ENCODE results near the gene VPS29. TPM values are rescaled to one million over a fixed set of nuclear protein-coding genes. Genes with fewer than 3 reads are reported as not detected.
A peak's percentile ranks its signal among the peaks of the same experiment; 100 is the strongest.

The VPS29 gene
- total and polyA plus RNA-seq, 4 experiments from 2014 or later, result 117 to 237 (median 143) TPM

- no peak overlapping the region for H3K27ac Mint-ChIP-seq
- H3K4me1 Mint-ChIP-seq, result no peaks in the 10 kb centered on the region
- DNase-seq, result no peak
- Histone ChIP-seq H3K27ac (ENCODE audit: low read depth, low read length) (no peak overlapping the region), H3K9me3 (ENCODE audit: control insufficient read depth in 1 of 2, low read length in 2 of 2) (no peaks in the 10 kb centered on the region), H3K4me1 (ENCODE audit: insufficient read depth, low read length) (no peaks in the 10 kb centered on the region), H3K36me3 (ENCODE audit: insufficient read depth, low read length) (no peaks in the 10 kb centered on the region), H3K4me3 (ENCODE audit: low read length in 2 of 2) (no peak overlapping the region), H3K27me3 (ENCODE audit: insufficient read depth, low read length) (no peaks in the 10 kb centered on the region)
- no peaks in the 10 kb centered on the region for H3K9me3 Mint-ChIP-seq
- CTCF ChIA-PET (ENCODE audit: partially characterized antibody), result interaction anchor here (0.8 to 2.3 kb wide), 9 partner anchors 9 to 319 kb away, joined by 3 to 10 read pairs (median 4); partner anchors contain the start of gene FAM216A
- POLR2A ChIA-PET (ENCODE audit: partially characterized antibody), result interaction anchor here (0.8 to 1.1 kb wide), 3 partner anchors 11 to 113 kb away, joined by 3 to 4 read pairs (median 3); no protein-coding TSS in a partner anchor
- no peak overlapping the region for H3K4me3 Mint-ChIP-seq
- no peaks in the 10 kb centered on the region for H3K27me3 Mint-ChIP-seq
- no peaks in the 10 kb centered on the region for H3K36me3 Mint-ChIP-seq
- intact Hi-C loops (cut with micrococcal nuclease), result no loop called here
Measured at GRCh38 chr12:110508071-110508586, 6.2 kb upstream of the VPS29 start.

DNA sequence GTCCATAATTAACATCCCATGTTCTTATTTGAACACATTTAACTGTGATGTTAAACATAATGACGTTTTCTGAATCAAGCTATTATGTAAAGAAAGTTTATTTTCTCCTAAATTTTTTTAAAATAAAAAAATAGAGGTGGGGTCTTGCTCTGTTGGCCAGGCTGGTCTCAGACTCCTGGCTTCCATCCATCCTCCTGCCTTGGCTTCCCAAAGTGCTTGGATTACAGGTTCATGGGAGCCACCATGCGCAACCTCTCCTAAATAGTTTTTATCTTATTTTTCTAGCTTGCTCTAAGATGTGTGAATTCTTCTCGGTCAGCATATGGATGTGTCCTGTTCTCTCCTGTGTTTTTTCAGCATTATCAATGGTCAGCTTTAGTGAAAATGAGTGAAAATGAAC, 3.4 kb upstream of the VPS29 start:
- Mint-ChIP-seq H3K27ac (no peak overlapping the region), H3K27me3 (no peaks in the 10 kb centered on the region), H3K36me3 (peaks cover 0 to 10% of the 10 kb centered on the region in 2 donors), H3K4me3 (no peak overlapping the region), H3K9me3 (peaks cover 0 to 2% (median 0%) of the 10 kb centered on the region in 8 donors), H3K4me1 (peaks cover 10 to 24% (median 17%) of the 10 kb centered on the region in 4 donors)
- H3K27me3 ChIP-seq (ENCODE audit: insufficient read depth, low read length), result no peaks in the 10 kb centered on the region
- no peaks in the 10 kb centered on the region for H3K36me3 ChIP-seq (ENCODE audit: insufficient read depth, low read length)
- intact Hi-C loops (cut with micrococcal nuclease), result no loop called here
- H3K27ac ChIP-seq (ENCODE audit: low read depth, low read length), result no peak overlapping the region
- no peak for DNase-seq
- POLR2A ChIA-PET (ENCODE audit: partially characterized antibody), result no interaction called here
- H3K4me3 ChIP-seq (ENCODE audit: low read length in 2 of 2), result no peak overlapping the region
- peaks cover 14% of the 10 kb centered on the region for H3K4me1 ChIP-seq (ENCODE audit: insufficient read depth, low read length)
- CTCF ChIA-PET (ENCODE audit: partially characterized antibody), result interaction anchor here (0.6 to 1.1 kb wide), 2 partner anchors 94 to 97 kb away, joined by 4 read pairs; no protein-coding TSS in a partner anchor
- no peaks in the 10 kb centered on the region for H3K9me3 ChIP-seq (ENCODE audit: control insufficient read depth in 1 of 2, low read length in 2 of 2)

- H3K36me3 ChIP-seq (ENCODE audit: insufficient read depth, low read length), result no peaks in the 10 kb centered on the region
- ChIA-PET CTCF (ENCODE audit: partially characterized antibody) (interaction anchor here (1.1 to 7.2 kb wide), 5 partner anchors 10 to 116 kb away, joined by 3 to 43 read pairs (median 6); partner anchors contain the start of genes ARPC3, FAM216A and GPN3), POLR2A (ENCODE audit: partially characterized antibody) (interaction anchor here (0.8 to 4.0 kb wide), 6 partner anchors 10 to 99 kb away, joined by 3 to 36 read pairs (median 4); partner anchors contain the start of genes ARPC3, FAM216A and GPN3)
- intact Hi-C loops (cut with micrococcal nuclease), result loop anchor here (2.0 to 5.0 kb wide), 4 partner anchors 109 to 384 kb away; partner anchors contain the start of genes ATP2A2 and TCTN1
- DNase-seq, result no peak
- no peaks in the 10 kb centered on the region for H3K27me3 ChIP-seq (ENCODE audit: insufficient read depth, low read length)
- H3K4me3 Mint-ChIP-seq, result peak overlapping the region in 3 of 8 donors; percentile 32 to 43 (median 38)
- H3K27ac ChIP-seq (ENCODE audit: low read depth, low read length), result no peak overlapping the region
- H3K9me3 ChIP-seq (ENCODE audit: control insufficient read depth in 1 of 2, low read length in 2 of 2), result no peaks in the 10 kb centered on the region
- H3K36me3 Mint-ChIP-seq, result peaks cover 0 to 10% of the 10 kb centered on the region in 2 donors
- peaks cover 19 to 39% (median 30%) of the 10 kb centered on the region in 4 donors for H3K4me1 Mint-ChIP-seq
- no peak overlapping the region for H3K4me3 ChIP-seq (ENCODE audit: low read length in 2 of 2)
- H3K9me3 Mint-ChIP-seq, result peaks cover 0 to 2% (median 0%) of the 10 kb centered on the region in 8 donors
- peak overlapping the region in 4 of 7 donors; percentile 89 to 97 (median 93) for H3K27ac Mint-ChIP-seq
- H3K27me3 Mint-ChIP-seq, result no peaks in the 10 kb centered on the region
- H3K4me1 ChIP-seq (ENCODE audit: insufficient read depth, low read length), result peaks cover 33% of the 10 kb centered on the region
Measured at GRCh38 chr12:110503432-110503831, 1.5 kb upstream of the VPS29 start.

GRCh38 chr12:110501399-110501751, 536 bp downstream of the VPS29 start:
- H3K36me3 Mint-ChIP-seq, result peaks cover 0 to 17% of the 10 kb centered on the region in 2 donors
- Histone ChIP-seq H3K27me3 (ENCODE audit: insufficient read depth, low read length) (no peaks in the 10 kb centered on the region), H3K36me3 (ENCODE audit: insufficient read depth, low read length) (no peaks in the 10 kb centered on the region), H3K4me1 (ENCODE audit: insufficient read depth, low read length) (peaks cover 35% of the 10 kb centered on the region), H3K4me3 (ENCODE audit: low read length in 2 of 2) (peak overlapping the region; percentile 85 to 91), H3K27ac (ENCODE audit: low read depth, low read length) (peak overlapping the region; percentile 94), H3K9me3 (ENCODE audit: control insufficient read depth in 1 of 2, low read length in 2 of 2) (no peaks in the 10 kb centered on the region)
- H3K4me3 Mint-ChIP-seq, result peak overlapping the region; percentile 96 to 99 (median 98)
- no peaks in the 10 kb centered on the region for H3K27me3 Mint-ChIP-seq
- H3K9me3 Mint-ChIP-seq, result peaks cover 0 to 2% (median 0%) of the 10 kb centered on the region in 8 donors
- intact Hi-C loops (cut with micrococcal nuclease), result loop anchor here (5.0 kb wide), 2 partner anchors 111 to 386 kb away; partner anchors contain the start of gene TCTN1
- H3K4me1 Mint-ChIP-seq, result peaks cover 21 to 44% (median 31%) of the 10 kb centered on the region in 4 donors
- no peak for DNase-seq
- H3K27ac Mint-ChIP-seq, result peak overlapping the region; percentile 95 to 99 (median 97)
- POLR2A ChIA-PET (ENCODE audit: partially characterized antibody), result interaction anchor here (0.6 to 5.0 kb wide), 8 partner anchors 14 to 377 kb away, joined by 3 to 74 read pairs (median 4); partner anchors contain the start of genes ARPC3, FAM216A, GPN3 and IFT81
- CTCF ChIA-PET (ENCODE audit: partially characterized antibody), result interaction anchor here (0.9 to 7.2 kb wide), 5 partner anchors 12 to 112 kb away, joined by 3 to 43 read pairs (median 4); partner anchors contain the start of genes FAM216A, GPN3 and TCTN1

DNA sequence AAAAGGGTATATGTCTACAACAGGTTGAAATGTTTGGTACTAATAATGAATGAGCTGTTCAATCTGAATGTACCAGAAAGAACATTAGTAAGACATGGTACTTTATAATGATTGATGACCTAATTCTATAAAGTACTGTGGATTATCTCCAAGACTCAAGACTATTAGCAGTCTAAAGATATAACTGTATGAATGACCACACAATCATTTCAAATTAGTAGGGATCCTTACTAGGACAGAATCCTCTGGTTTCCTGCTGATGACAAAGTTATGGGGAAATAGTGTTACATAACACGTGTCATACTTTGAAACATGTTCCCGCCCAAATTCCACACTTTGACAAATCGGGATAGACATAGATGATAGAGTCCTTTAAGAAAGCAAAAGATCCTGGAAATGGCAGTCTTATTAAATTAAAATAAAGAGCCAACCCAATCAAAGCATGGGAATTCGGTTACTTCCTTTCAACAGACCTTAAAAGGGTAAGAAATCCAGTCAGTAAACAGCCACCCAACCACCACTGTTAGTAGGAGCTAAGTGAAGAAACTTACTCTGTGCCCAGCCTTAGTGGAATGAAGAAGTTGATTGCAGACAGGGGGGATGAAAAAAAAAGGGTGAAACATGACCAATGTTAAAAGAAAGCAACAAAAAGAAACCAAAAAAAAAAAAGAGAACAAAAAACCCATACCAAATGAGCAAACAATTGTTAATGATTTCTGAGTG, 2.8 kb downstream of the VPS29 start:
- Histone ChIP-seq H3K27ac (ENCODE audit: low read depth, low read length) (no peak overlapping the region), H3K4me1 (ENCODE audit: insufficient read depth, low read length) (peaks cover 35% of the 10 kb centered on the region), H3K27me3 (ENCODE audit: insufficient read depth, low read length) (no peaks in the 10 kb centered on the region), H3K9me3 (ENCODE audit: control insufficient read depth in 1 of 2, low read length in 2 of 2) (no peaks in the 10 kb centered on the region), H3K4me3 (ENCODE audit: low read length in 2 of 2) (no peak overlapping the region), H3K36me3 (ENCODE audit: insufficient read depth, low read length) (peaks cover 11% of the 10 kb centered on the region)
- intact Hi-C loops (cut with micrococcal nuclease), result no loop called here
- peaks cover 21 to 48% (median 33%) of the 10 kb centered on the region in 4 donors for H3K4me1 Mint-ChIP-seq
- H3K9me3 Mint-ChIP-seq, result peaks cover 0 to 2% (median 0%) of the 10 kb centered on the region in 8 donors
- ChIA-PET CTCF (ENCODE audit: partially characterized antibody) (interaction anchor here (1.0 to 7.2 kb wide), 4 partner anchors 30 to 101 kb away, joined by 5 to 43 read pairs (median 6); partner anchors contain the start of genes FAM216A and GPN3), POLR2A (ENCODE audit: partially characterized antibody) (interaction anchor here (0.7 to 5.0 kb wide), 2 partner anchors 17 to 30 kb away, joined by 8 to 74 read pairs; partner anchors contain the start of genes FAM216A and GPN3)
- peak overlapping the region in 6 of 8 donors; percentile 3 to 75 (median 54) for H3K4me3 Mint-ChIP-seq
- H3K36me3 Mint-ChIP-seq, result peaks cover 11 to 30% of the 10 kb centered on the region in 2 donors
- no peaks in the 10 kb centered on the region for H3K27me3 Mint-ChIP-seq
- DNase-seq, result no peak
- peak overlapping the region in 6 of 7 donors; percentile 7 to 81 (median 66) for H3K27ac Mint-ChIP-seq

DNA sequence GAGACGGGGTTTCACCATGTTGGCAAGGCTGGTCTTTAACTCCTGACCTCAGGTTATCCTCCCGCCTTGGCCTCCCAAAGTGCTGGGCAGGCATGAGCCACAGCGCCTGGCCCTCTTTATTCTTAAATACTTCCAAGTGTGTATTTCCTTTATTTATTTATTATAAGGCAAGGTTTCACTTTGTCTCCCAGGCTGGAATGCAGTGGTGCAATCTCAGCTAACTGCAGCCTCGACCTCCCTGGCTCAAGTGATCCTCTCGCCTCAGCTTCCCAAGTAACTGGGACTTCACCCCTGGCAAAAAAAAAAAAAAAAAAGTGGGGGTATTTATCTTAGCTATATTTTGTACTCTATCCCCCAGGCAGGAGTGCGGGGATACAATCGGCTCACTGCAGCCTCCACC, 26.5 kb downstream of the VPS29 start:
- Histone ChIP-seq H3K27me3 (ENCODE audit: insufficient read depth, low read length) (no peaks in the 10 kb centered on the region), H3K36me3 (ENCODE audit: insufficient read depth, low read length) (no peaks in the 10 kb centered on the region), H3K27ac (ENCODE audit: low read depth, low read length) (no peak overlapping the region), H3K4me1 (ENCODE audit: insufficient read depth, low read length) (no peaks in the 10 kb centered on the region), H3K9me3 (ENCODE audit: control insufficient read depth in 1 of 2, low read length in 2 of 2) (no peaks in the 10 kb centered on the region), H3K4me3 (ENCODE audit: low read length in 2 of 2) (no peak overlapping the region)
- Mint-ChIP-seq H3K27ac (no peak overlapping the region), H3K36me3 (peaks cover 0 to 2% of the 10 kb centered on the region in 2 donors), H3K9me3 (no peaks in the 10 kb centered on the region), H3K27me3 (no peaks in the 10 kb centered on the region), H3K4me1 (peaks cover 0 to 2% (median under 1%) of the 10 kb centered on the region in 4 donors), H3K4me3 (no peak overlapping the region)
- POLR2A ChIA-PET (ENCODE audit: partially characterized antibody), result no interaction called here
- DNase-seq, result no peak
- intact Hi-C loops (cut with micrococcal nuclease), result no loop called here
- CTCF ChIA-PET (ENCODE audit: partially characterized antibody), result interaction anchor here (0.7 to 2.2 kb wide), 4 partner anchors 10 to 125 kb away, joined by 3 to 6 read pairs (median 4); no protein-coding TSS in a partner anchor

Measured in CD4-positive, alpha-beta memory T cell (primary cell).